ENCODE measurements around the gene DNAJB14.

GRCh38 chr4:99918656-99919055, 27.8 kb downstream of the DNAJB14 start:
- TF ChIP-seq SUZ12 (IDR thresholded peaks at IDR 0.05; ENCODE audit: extremely low read depth, insufficient read depth, insufficient read length) (no peak), YY1 (IDR thresholded peaks at IDR 0.05; ENCODE audit: insufficient read depth, insufficient read length) (no peak), ZNF274 (IDR thresholded peaks at IDR 0.05; ENCODE audit: low read depth, low read length) (no peak)
